DND-41 (cell line): ENCODE results near the gene RAD51C.

Experiments
- EZH2 ChIP-seq: IDR thresholded peaks from 3 replicates; pipeline ENCODE4 v1.6.1; 2012; ENCODE audit warnings: borderline replicate concordance, low read depth, mild to moderate bottlenecking, moderate library complexity, low read length, inconsistent platforms; ENCODE audit not compliant: severe bottlenecking
- TF ChIP-seq, protein P1 (sequence below): IDR thresholded peaks from 2 replicates; pipeline ENCODE4 v1.5.1; 2012; ENCODE audit warnings: borderline replicate concordance, low read length, moderate library complexity, mild to moderate bottlenecking; ENCODE audit not compliant: poor library complexity, severe bottlenecking; ENCODE audit errors: extremely low read depth

DNA sequence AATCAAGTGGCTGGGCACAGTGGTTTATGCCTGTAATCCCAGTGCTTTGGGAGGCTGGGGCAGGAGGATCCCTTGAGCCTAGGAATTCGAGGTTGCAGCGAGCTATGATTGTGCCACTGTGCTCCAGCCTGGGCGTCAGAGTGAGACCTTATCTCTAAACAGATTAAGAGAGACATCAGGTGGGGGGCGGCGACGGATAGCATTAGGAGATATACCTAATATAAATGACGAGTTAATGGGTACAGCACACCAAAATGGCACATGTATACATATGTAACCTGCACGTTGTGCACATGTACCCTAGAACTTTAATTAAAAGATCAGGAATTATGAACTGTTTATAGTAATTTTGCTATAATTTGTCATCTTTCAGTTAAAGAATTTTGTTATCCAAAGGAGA lies 10.3 kb downstream of the RAD51C start:
- TF ChIP-seq, protein P1, sequence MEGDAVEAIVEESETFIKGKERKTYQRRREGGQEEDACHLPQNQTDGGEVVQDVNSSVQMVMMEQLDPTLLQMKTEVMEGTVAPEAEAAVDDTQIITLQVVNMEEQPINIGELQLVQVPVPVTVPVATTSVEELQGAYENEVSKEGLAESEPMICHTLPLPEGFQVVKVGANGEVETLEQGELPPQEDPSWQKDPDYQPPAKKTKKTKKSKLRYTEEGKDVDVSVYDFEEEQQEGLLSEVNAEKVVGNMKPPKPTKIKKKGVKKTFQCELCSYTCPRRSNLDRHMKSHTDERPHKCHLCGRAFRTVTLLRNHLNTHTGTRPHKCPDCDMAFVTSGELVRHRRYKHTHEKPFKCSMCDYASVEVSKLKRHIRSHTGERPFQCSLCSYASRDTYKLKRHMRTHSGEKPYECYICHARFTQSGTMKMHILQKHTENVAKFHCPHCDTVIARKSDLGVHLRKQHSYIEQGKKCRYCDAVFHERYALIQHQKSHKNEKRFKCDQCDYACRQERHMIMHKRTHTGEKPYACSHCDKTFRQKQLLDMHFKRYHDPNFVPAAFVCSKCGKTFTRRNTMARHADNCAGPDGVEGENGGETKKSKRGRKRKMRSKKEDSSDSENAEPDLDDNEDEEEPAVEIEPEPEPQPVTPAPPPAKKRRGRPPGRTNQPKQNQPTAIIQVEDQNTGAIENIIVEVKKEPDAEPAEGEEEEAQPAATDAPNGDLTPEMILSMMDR: no peak
- TF ChIP-seq EZH2: no peak
